Loucy (cell line): ENCODE measurements around the gene MDN1.

Experiments
- CTCF ChIP-seq: fragments of 200-600 bp; sonication (generic); conservative IDR thresholded peaks from 2 replicates; pipeline ENCODE4 v1.5.1; 2014; ENCODE audit warnings: mild to moderate bottlenecking, antibody characterized with exemption, low read length
- EZH2phosphoT487 ChIP-seq: fragments of 200-600 bp; IDR thresholded peaks from 2 replicates; pipeline ENCODE4 v1.6.1; 2018; ENCODE audit warnings: antibody characterized with exemption, mild to moderate bottlenecking, moderate library complexity, borderline replicate concordance

- TF ChIP-seq CTCF (no peak), EZH2phosphoT487 (no peak)
Observed at GRCh38 chr6:89642956-89643355, 176.6 kb downstream of the MDN1 start.
